B cell (primary cell): ENCODE results near the gene ARL16. TPM values are rescaled to one million over a fixed set of nuclear protein-coding genes. Genes with fewer than 3 reads are reported as not detected.

Experiments used
- ATAC-seq: fragments of 200-7000 bp; cut with Tn5 transposase; one replicate; pipeline ENCODE4 v1.10.0; 2021; ENCODE audit warnings: low read depth, mild to moderate bottlenecking, moderate number of reproducible peaks, moderate library complexity
- CTCF ChIA-PET: fragments of 350-600 bp; sonication (Branson Sonifier 250); formaldehyde crosslinking; loops from one replicate; lab custom pipeline; 2021; ENCODE audit warnings: antibody characterized with exemption, inconsistent platforms; lab: Charles Lee
- POLR2A ChIA-PET: fragments of 350-600 bp; sonication (Branson Sonifier 250); formaldehyde crosslinking; loops from one replicate; lab custom pipeline; 2021; ENCODE audit warnings: antibody characterized with exemption; lab: Charles Lee
- DNase-seq: peaks from one replicate; pipeline ENCODE4 v3.0.0; 2013
- H2AFZ ChIP-seq: 2 replicates; pipeline ENCODE4 v1.6.1; 2012; ENCODE audit warnings: mild to moderate bottlenecking, low read depth, low read length; ENCODE audit not compliant: insufficient read depth, poor library complexity, severe bottlenecking
- H3K27ac ChIP-seq, 2 donors: 1 replicate in 1 of 2; 2 replicates in 1 of 2; pipeline ENCODE4 v1.5.1; 2012 to 2013; ENCODE audit warnings: low read length in 2 of 2, mild to moderate bottlenecking in 2 of 2, moderate library complexity in 1 of 2
- H3K27me3 ChIP-seq, 4 experiments: fragments of 200-600 bp in 1 of 4; sonication (generic) in 1 of 4; replicated peaks in 1 of 4; 1 replicate in 2 of 4; 2 replicates in 2 of 4; pipeline versions ENCODE4 v1.6.1 to v1.7.0; 2013 to 2016; ENCODE audit warnings: low read length in 3 of 4, mild to moderate bottlenecking in 2 of 4, mixed read lengths in 1 of 4, moderate library complexity in 1 of 4; ENCODE audit not compliant: insufficient read depth in 4 of 4, control insufficient read depth in 3 of 4; ENCODE audit errors: control extremely low read depth in 1 of 4
- H3K36me3 ChIP-seq, 2 experiments: replicated peaks in 1 of 2; 1 replicate in 1 of 2; 2 replicates in 1 of 2; pipeline versions ENCODE4 v1.6.1 to v1.7.1; 2013; ENCODE audit warnings: low read length in 1 of 2; ENCODE audit not compliant: insufficient read depth in 2 of 2, control insufficient read depth in 1 of 2; ENCODE audit errors: control extremely low read depth in 1 of 2, extremely low read depth in 1 of 2
- H3K4me1 ChIP-seq, 2 donors: fragments of 200-600 bp in 1 of 2; sonication (generic) in 1 of 2; 1 replicate in 1 of 2; 2 replicates in 1 of 2; pipeline versions ENCODE4 v1.5.1 to v1.6.1; 2013 to 2017; ENCODE audit warnings: low read length in 2 of 2; ENCODE audit not compliant: control insufficient read depth in 2 of 2, insufficient read depth in 2 of 2
- H3K4me2 ChIP-seq: replicated peaks from 2 replicates; pipeline ENCODE3; 2012; ENCODE audit warnings: mild to moderate bottlenecking, low read depth, low read length; ENCODE audit not compliant: poor library complexity, severe bottlenecking
- H3K4me3 ChIP-seq, 5 experiments: fragments of 200-600 bp in 1 of 5; sonication (generic) in 1 of 5; 1 replicate in 3 of 5; 2 replicates in 2 of 5; pipeline versions ENCODE4 v1.5.1 to v1.7.0; 2011 to 2016; ENCODE audit warnings: low read length in 4 of 5, mild to moderate bottlenecking in 4 of 5, low read depth in 2 of 5, control low read depth in 1 of 5, moderate library complexity in 1 of 5; ENCODE audit not compliant: insufficient read depth in 1 of 5; ENCODE audit errors: control extremely low read depth in 1 of 5, extremely low read depth in 1 of 5
- H3K79me2 ChIP-seq: fragments of 200-600 bp; sonication (generic); one replicate; pipeline ENCODE4 v1.6.0; 2016; ENCODE audit warnings: low read length; ENCODE audit not compliant: control insufficient read depth, insufficient read depth
- H3K9ac ChIP-seq: fragments of 200-600 bp; sonication (generic); 2 replicates; pipeline ENCODE4 v1.6.1; 2017; ENCODE audit warnings: mild to moderate bottlenecking, low read length, moderate library complexity
- H3K9me3 ChIP-seq, 3 donors: one replicate each; pipeline versions ENCODE4 v1.6.1 to v1.7.1; 2013; ENCODE audit warnings: low read length in 2 of 3; ENCODE audit not compliant: control insufficient read depth in 2 of 3, insufficient read depth in 1 of 3; ENCODE audit errors: control extremely low read depth in 1 of 3
- H4K20me1 ChIP-seq: 2 replicates; pipeline ENCODE4 v1.6.0; 2012; ENCODE audit warnings: mild to moderate bottlenecking, low read length; ENCODE audit not compliant: insufficient read depth, control insufficient read depth, poor library complexity, severe bottlenecking
- H3K27ac Mint-ChIP-seq: one replicate; pipeline ENCODE4 v1.8.0; 2021; ENCODE audit warnings: mixed read lengths
- H3K27me3 Mint-ChIP-seq: one replicate; pipeline ENCODE4 v1.8.0; 2021; ENCODE audit warnings: mixed read lengths
- H3K4me1 Mint-ChIP-seq: one replicate; pipeline ENCODE4 v1.8.0; 2021; ENCODE audit warnings: mixed read lengths
- H3K4me3 Mint-ChIP-seq: one replicate; pipeline ENCODE4 v1.8.0; 2021; ENCODE audit warnings: mixed read lengths
- H3K9me3 Mint-ChIP-seq: one replicate; pipeline ENCODE4 v1.8.0; 2022; ENCODE audit warnings: mixed read lengths; ENCODE audit not compliant: insufficient read depth
- CTCF ChIP-seq: fragments of 200-600 bp; IDR thresholded peaks from one replicate; pipeline ENCODE4 v1.8.0; 2022; ENCODE audit warnings: antibody characterized with exemption, mild to moderate bottlenecking
- EZH2 ChIP-seq: IDR thresholded peaks from 2 replicates; pipeline ENCODE4 v1.6.1; 2012; ENCODE audit warnings: borderline replicate concordance, low read depth, mild to moderate bottlenecking, moderate library complexity, low read length; ENCODE audit not compliant: insufficient read depth, poor library complexity, severe bottlenecking
- WGBS: methylation state at CpG from one replicate; pipeline ENCODE4 v1.1.5; 2013; ENCODE audit warnings: missing lambda C conversion rate; ENCODE audit not compliant: insufficient coverage; 5-methylcytosine and 5-hydroxymethylcytosine counted together
- intact Hi-C: fragments of 100-400 bp; cut with micrococcal nuclease; formaldehyde crosslinking; loops from one replicate; pipeline ENCODE4 v1.10.0; 2022
- polyA plus RNA-seq: library from polyadenylated mRNA; depleted of rRNA; stranded (reverse); fragments of >200 nt; gene quantifications from 2 replicates; pipeline ENCODE4 v1.2.3, GENCODE V29; 2012
- total RNA-seq, 2 donors: library from RNA; stranded (reverse); fragments of 120-200 nt in 1 of 2; gene quantifications; 1 replicate in 1 of 2; 2 replicates in 1 of 2; pipeline versions ENCODE4 v1.2.3 to v1.2.4, GENCODE V29; 2013 to 2022

Gene ARL16
- total and polyA plus RNA-seq, 2 donors (not counting 1 experiment from before 2014, with no cell fraction given), result 32.5 to 101 TPM

GRCh38 chr17:81687770-81688541 lies 4.4 kb upstream of the ARL16 start:
- Mint-ChIP-seq H3K27me3 (no peaks in the 10 kb centered on the region), H3K4me3 (no peak overlapping the region), H3K27ac (no peak overlapping the region), H3K4me1 (peaks cover 27% of the 10 kb centered on the region), H3K9me3 (no peaks in the 10 kb centered on the region)
- ATAC-seq (no peak), DNase-seq (no peak)
- Histone ChIP-seq H3K27me3 (no peaks in the 10 kb centered on the region), H3K9ac (no peak overlapping the region), H3K4me3 (no peak overlapping the region), H3K9me3 (no peaks in the 10 kb centered on the region), H3K4me2 (no peak overlapping the region), H3K79me2 (peaks cover 78% of the 10 kb centered on the region), H2AFZ (no peak overlapping the region), H3K36me3 (peaks cover 0 to 59% of the 10 kb centered on the region in 2 experiments), H3K27ac (no peak overlapping the region), H4K20me1 (peaks cover 81% of the 10 kb centered on the region), H3K4me1 (peaks cover 16 to 19% of the 10 kb centered on the region in 2 donors)
- CTCF ChIA-PET, result no interaction called here
- POLR2A ChIA-PET, result no interaction called here
- WGBS, result 94% methylated on average over 38 of the region's 41 CpGs
- intact Hi-C loops, result no loop called here
- TF ChIP-seq EZH2 (no peak), CTCF (no peak)

- no peak for ATAC-seq
- Histone ChIP-seq H3K27ac (no peak overlapping the region), H3K36me3 (peaks cover 0 to 52% of the 10 kb centered on the region in 2 experiments), H3K4me3 (no peak overlapping the region), H3K27me3 (no peaks in the 10 kb centered on the region), H3K4me1 (peaks cover 22 to 25% of the 10 kb centered on the region in 2 donors), H2AFZ (no peak overlapping the region), H3K9ac (no peak overlapping the region), H3K79me2 (peaks cover 92% of the 10 kb centered on the region), H3K9me3 (no peaks in the 10 kb centered on the region), H3K4me2 (no peak overlapping the region), H4K20me1 (peaks cover 75% of the 10 kb centered on the region)
- intact Hi-C loops, result no loop called here
- Mint-ChIP-seq H3K4me1 (peaks cover 33% of the 10 kb centered on the region), H3K4me3 (no peak overlapping the region), H3K9me3 (no peaks in the 10 kb centered on the region), H3K27ac (no peak overlapping the region), H3K27me3 (no peaks in the 10 kb centered on the region)
- DNase-seq, result no peak
- 97% methylated on average over 20 of the region's 20 CpGs for WGBS
- ChIA-PET POLR2A (no interaction called here), CTCF (no interaction called here)
- TF ChIP-seq EZH2 (no peak), CTCF (no peak)
Measured at GRCh38 chr17:81686614-81687013, 3.0 kb upstream of the ARL16 start.
